Hepatic stellate cell (primary cell): ENCODE results near the gene SORT1.
"Not testable (repeated sequence)": the region's sequence is repeated elsewhere in the genome, so short reads cannot be mapped to it uniquely, and the experiment has no call there.

Experiments used
- DNase-seq: peaks from one replicate; pipeline ENCODE4 v3.0.0; 2011; ENCODE audit warnings: low spot score

The SORT1 gene

DNA sequence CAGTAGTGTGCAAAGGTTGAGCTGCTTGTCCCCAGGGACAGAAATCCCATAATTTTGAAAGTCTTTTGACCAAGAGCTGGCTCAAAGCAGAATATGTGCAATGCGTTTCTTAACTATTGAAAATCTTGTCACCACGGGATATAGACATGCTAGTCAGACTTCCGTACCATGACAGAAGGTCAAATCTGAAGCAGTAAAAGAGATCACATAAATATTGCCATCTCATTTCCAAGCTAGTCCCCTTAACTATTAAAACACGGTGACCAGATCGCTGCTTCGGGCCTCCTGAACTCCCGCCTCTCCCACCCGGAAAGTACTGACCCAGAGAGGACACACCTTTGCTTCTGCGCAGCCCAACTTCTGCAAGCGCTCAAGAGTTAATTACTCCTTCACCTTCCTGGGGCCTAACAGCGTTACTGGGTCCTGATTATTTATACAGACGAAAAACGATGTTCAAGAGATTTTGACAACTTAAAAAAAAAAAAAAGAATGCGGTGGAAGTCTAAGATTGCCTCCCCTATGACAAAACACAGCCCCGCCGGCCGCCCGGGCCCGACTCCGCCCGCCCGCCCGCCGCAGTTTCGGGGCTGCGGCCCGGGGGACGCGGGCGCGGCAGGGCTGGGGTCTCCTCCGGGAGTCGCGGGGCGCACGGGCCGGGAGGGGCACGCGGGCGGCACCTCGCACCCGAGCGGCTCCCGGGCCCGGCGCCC is 692 bp downstream of the SORT1 start:
- DNase-seq = no peak

DNA sequence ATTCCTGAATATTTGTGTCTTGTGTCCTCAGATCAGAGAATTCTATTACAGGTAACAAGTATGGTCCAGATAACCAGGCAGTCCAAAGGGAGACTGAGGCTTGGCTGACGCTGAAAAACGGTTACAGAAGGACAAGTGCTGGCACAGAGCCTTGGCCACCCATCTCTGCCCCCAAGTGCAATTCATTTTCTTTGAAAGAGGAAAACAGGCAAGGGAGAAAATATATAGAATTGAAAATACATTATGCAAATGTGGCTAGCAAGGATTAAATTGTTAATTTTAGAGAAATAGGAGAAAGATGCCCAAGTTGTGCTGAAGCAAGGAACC is 1.2 kb downstream of the SORT1 start:
- DNase-seq = no peak

DNA sequence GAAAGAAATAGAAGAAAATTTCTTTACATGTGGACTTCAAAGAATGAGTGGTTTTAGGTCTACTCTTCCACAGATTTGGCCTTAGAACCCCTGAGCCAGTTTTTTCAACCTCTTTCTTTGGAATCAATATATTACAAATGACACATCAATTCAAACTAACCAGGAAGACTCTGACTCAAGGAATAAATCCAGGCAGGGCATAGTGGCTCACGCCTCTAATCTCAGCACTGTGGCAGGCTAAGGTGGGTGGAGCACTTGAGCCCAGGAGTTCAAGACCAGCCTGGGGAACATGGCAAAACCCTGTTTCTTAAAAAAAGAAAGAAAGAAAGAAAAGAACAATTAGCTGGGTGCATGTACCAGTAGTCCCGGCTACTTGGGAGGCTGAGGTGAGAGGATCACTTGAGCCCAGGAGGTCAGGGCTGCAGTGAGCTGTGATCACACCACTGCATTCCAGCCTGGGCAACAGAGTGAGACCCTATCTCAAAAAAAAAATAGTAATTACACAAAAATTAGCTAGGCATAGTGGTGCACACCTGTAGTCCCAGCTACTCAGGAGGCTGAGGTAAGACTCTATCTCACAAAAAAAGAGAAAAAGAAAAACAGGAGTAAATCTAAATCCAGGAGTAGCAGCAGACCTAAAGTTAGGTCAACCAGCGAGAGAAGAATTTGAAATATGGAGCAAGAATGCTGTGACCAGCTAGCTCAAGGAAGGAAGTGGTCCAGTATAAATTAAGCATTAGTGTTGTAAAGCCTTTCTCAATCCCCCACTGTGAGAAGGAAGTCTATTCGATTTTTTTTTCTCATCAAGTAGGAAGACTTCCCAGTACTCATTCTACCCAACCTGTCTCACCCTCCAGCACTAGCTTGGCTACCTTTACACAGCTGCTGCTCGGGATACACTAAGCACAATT is 1.9 kb downstream of the SORT1 start:
- no peak for DNase-seq

DNA sequence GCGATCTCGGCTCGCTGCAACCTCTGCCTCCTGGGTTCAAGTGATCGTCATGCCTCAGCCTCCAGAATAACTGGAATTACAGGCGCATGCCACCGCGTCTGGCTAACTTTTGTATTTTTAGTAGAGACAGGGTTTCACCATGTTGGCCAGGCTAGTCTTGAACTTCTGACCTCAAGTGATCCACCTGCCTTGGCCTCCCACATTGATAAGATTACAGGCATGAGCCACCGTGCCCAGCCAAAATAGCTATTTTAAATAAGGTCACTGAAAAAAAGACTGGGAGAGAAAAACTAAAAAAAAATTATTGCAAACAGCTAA is 2.5 kb downstream of the SORT1 start:
- DNase-seq = not testable (repeated sequence)

DNA sequence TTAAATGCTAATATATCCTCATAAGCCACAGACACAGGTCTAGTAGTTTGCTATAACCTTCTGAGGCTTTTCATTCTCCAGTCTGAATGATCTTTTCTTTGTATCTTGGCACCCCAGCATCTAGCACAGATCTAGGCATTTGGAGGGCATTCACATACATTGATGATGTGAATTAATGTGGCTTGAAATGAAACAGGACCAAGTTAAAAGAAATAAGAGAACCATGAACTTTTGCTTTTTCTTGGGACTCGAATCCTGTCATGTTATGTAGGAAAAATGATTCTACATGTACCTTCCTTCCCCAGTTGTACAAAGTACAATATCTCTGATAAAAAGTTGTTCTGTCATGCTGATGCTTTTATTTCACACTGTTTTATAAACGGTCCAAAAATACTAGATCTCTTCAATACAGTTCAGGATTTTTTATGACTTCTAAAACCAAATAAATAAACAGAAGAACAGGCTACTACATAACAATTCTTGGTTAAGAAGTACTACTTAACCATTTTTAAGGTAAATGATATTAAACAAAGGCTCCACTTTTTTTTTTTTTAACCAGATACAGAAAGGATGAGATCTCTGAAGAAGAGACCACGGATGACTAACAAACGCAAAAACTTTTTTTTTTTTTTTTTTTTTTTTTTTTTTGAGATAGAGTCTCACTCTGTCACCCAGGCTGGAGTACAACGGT is 3.0 kb downstream of the SORT1 start:
- no peak for DNase-seq

DNA sequence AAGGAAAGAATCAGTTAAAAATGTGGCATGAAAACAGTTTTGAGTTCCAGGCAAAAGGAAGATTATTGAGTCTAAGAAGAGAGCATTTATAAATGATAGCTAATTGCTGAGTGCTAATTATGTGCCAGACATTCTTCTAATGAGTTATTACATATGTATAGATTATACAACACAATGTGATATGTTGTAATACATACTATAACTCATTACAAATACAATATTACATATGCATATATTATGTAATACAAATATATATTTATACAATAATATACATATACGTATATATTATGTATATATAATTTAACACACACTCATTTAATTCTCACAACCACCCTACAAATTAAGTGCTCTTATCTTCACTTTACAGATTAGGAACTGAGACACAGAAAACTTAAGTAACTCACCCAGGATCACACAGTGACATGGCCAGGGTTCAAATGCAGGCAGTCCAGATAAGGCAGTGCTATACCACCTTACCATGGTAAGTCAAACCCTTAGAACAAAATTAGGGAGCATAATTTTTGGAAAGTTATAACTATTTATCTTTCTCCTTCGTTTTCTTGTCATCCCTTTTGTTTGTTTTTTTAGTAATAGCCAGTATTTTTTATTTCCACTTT is 4.0 kb downstream of the SORT1 start:
- DNase-seq = no peak

DNA sequence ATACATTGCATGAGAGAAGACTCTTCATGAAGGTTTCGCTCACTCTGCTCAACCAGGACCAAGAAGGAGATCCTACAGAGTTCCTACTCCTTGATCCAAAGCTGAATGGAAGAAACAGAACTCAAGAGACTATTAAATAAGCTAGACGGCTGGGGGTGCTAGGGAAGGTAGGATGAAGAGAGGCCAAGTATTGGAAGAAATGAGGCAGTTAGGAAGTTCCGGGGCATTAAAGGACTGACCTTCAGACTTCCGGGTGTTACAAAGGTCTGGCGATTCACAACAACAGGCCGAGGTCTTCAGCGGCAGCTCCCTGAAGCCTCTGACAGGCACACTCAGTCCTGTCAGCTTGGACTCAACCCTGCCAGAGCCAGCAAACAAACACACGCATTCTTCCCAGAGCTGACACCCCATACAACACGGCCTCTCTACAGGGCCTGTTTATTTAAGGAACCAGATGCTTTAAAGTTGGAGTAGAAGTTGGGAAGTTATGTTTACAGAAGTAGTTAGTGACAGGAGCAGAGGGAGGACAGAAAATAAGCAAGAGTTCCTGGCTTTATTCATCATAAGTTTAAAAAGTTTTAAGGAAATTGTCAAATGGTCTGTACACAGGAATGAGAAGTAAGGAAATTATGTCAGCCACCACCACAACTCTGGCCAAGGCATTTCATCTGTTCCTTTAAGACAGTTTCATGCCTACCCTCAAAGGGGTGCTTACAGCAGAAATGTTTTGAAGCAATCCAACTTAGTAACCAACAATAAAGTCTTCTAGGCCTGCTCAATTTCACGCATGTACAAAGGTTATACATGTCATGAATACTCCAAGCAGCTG is 4.7 kb downstream of the SORT1 start:
- no peak for DNase-seq

DNA sequence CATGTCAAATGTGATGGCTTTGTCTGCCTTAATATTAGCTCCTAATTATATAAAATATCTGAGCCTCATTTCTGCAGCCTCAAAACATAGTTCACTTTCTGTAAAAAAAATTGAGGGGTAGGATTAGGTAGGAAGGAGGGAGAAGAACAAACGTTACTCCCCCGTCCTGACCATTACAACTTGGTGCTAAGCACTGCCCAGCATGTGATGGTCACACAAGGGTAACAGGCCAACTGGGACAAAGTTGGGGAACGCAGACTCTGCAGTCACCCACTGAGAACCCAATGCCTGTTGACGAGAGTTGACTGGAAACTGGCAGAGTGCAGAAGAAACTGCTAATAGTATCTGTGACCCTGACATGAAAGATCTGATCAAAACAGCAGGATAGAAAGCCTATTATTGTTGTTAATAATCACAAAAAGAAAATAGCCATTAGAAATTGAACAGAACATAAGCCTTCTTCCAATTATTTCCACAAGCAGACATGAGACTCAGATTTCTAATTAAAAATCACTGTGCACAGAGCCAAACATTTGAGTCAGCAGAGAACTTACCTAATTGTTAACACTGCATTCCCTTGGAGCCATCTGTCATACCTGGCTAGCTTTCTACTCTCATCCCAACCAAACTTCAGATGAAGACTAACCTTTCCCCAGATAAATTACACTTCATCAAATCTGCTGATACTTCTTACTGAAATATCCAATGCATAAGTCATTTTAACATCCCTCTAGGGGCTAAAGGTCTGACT is 5.5 kb downstream of the SORT1 start:
- DNase-seq = no peak

DNA sequence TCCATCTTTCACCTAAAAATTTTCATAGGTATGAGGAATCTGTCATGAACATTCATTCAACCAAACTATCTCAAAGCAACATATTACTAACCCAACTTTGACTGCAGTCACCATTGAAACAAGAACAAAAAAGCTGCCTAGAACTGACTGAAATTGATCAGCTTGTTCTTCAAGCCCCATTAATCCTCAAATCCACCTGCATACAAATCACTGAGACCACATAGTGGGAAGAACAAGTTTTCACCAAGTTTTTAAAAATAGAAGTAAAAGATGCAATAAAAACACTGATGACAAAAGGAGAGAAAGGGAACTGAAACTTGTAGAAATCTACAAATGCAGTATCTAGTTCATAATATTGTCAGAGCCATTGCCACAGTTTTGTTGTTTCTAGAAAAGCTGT is 6.1 kb downstream of the SORT1 start:
- no peak for DNase-seq

DNA sequence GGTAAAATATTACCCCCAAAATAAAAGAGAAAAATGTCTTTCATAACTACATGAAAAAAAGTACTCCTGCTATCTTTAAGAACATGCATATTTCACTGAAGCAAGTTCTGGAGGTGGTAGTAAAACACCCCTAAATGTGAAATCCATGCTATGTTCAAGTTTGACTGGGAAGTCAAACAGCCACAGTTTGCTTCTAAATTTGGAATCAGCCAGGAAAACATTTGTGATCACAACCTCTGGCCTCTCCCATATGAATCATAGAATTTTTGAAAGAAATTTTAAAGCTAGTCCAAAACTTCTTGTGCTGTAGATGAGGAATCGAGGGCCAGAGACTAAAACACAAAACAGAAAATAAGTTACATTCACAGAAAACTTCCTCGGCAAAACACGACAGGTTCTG is 6.6 kb downstream of the SORT1 start:
- no peak for DNase-seq

DNA sequence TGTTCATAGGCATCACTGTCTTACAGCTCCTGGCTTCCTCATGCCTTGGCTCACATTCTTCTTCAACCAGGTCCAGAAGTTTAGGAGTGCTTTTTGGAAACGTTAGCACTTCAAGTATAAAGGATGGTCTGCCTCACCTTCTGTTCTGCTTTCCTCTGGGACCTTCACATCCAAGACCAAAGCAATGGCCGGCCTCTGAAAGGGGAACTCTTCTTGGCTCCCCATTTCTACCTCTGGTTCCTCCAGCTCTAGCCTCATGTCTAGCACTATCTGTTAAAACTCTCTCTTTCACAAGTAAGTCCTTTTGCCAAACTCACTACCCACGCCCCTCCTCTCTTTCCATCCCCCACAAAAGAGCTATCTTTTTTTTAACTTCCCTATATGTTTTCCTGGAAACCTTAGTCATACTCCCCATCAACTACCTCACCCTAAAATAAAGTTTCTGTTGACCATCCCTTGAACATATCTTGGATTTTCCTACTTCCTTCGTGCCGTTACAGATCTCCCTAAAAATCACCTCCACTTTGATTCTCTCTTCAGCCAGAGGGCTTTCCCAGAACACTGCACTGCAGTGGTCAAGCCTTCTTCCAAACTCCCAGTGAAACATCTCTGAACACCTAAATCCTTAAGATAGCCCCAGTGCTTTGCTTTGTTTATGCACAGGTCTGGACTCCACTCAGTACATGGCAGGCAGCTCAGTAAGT is 7.9 kb downstream of the SORT1 start:
- DNase-seq = no peak

DNA sequence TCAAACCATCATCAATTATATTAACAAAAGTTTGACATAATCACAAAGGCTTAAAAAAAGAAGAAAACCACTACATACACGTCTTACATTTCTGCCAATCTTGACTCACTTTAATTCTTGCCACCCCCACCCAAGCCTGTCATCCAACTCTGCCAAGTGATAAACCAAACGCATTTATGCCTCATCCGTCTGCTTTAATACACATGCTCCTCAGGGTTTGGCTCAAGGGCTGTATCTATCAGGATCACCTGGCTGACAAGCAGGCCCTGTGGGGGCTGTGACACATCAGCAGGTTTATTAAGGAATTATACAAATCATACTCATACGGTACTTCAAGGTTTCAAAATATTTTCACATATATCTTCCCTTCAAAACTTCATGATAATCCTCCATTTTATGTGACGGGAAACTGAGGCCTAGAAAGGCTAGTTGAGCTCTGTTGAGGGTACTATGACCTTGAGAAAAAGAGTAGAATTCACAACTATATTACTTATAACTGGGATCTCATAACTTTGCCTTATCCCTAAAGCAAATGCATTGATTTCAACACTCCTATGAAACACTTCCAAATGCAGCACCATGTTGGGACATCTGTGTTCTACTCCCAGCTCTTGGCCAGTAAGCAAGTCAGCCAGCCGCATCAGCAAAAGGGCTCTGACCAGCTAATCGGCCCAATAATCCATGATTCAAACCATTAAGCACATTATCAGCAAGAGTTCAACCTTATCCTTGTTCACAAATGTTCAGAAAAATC is 8.7 kb downstream of the SORT1 start:
- DNase-seq = no peak

DNA sequence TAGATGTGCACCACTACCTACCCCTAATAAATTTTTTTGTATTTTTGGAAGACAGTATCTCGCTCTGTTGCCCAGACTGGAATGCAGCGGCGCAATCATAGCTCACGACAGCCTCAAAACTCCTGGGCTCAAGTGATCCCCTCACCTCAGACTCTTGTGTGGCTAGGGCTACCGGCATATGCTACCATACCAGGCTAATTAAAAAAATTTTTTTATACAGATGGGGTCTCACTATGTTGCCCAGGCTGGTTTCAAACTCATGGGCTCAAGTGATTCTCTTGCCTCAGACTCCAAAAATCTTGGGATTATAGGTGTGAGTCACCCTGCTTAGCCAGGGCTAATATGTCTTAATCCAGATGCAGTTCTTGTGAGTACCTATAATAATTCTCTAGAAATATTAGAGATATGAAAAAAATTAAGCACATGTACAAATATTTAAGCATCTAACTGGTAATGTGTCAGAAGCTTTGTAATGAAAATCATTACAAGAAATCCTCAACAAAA is 9.5 kb downstream of the SORT1 start:
- no peak for DNase-seq

DNA sequence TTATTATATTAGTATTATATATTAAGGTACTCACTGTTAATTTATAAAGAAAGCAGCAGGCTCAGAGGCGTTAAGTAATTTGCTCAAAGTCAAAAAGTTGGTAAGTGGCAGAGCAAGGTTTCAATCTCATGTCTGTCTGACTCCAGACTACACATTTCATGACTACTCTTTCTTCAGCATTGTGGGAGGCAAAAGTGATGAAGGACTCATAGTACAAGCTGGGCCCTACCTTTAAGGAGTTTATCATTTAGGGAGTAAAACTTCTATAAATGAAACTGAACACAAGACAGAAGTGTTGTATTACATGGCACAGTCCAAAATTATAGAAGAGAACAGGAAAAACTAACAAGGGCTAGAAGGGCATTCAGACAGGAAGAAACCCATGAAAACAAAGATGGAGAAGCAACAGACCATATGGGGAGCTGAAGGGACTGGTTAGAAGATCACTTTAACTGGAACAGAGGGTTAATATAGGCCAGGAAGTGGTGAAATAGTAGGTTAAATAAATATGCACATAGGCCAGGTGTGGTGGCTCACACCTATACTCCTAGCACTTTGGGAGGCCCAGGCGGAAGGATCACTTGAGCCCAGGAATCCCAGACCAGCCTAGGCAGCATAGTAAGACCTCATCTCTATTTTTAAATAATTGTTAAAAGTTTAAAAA is 11.5 kb downstream of the SORT1 start:
- no peak for DNase-seq

DNA sequence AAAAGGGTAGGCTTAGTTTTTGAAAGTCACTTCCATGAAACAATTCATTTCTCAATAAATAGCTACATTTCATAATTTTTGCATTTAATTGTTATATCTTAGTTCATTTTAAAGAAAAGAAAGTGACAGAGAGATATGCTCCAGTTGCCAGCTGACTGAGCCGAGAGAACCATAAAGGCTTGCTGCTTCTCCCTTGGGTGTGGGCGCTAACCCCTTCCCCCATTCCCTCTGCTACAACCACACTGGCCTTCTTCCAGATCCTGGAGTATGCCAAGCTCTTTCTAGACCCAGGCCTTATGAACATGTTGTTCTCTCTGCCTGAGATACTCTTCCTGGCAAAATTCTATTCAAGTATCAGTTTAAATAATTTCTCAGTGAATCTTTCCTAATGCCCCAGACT is 12.3 kb downstream of the SORT1 start:
- DNase-seq = no peak

DNA sequence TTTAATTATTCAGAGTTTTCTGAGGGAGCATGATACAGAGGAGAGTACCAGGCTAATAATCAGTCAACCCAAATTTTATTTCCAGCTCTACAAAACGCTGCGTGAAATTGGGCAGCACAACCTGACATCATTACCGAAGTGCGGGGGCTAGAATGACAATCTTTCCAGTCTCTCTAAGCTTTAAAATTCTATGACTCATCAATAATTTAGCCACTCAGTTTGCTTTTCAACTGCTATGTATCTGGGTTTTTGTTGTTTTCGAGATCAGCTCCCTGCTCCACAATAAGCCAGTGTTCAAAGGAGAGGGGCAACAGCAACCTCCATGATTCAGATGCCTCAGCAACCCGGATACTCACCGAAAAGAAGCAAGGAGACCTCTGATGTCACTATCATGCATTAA is 13.9 kb downstream of the SORT1 start:
- no peak for DNase-seq

DNA sequence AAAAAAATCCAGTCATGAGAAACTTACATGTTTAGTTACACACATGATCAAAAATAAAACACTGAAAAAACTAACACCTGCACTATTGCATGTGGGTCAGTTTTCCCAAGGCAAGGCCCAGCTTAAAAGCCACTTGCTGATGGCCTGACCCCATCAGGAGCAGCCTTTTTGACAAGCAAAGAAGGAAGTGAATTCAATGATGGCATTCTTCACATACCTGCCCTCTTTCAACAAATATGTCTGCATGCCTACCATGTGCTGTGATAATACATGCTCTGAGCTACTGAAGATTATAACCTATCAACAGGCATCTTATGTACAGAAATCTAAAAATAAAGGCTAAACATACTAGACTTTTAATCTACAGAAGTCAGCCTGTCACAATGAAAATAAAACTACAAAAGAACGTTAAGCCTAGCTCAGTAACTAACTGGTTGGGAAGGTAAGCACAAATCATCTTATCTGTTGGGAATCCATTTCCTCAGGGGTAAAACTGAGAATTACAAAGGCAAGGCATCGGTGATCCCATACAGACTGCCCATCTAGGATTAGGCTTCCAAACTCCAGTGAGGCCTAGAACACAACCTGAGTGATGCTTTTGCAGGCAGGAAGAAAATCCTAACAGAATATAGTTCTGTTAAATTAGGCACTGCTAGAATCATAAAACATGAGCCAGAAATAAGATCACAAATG is 14.5 kb downstream of the SORT1 start:
- no peak for DNase-seq

DNA sequence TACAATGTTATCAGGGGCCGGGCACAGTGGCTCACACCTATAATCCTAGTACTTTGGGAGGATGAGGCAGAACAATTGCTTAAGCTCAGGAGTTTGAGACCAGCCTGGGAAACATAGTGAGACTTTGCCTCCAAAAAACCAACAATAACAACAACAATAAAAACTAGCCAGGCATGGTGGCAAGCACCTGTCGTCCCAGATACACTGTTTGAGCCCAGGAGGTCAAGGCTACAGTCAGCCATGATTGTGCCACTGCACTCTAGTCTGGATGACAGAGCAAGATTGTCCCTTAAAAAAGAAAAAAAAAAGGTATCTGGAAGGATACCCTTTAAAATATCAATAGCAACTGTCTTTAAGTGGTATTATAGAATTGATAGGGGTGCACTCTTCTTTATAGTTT is 16.1 kb downstream of the SORT1 start:
- DNase-seq = no peak
